GM12878 (cell line): Measurements from ENCODE around the gene PCP4L1. TPM values are rescaled to one million over a fixed set of nuclear protein-coding genes. Genes with fewer than 3 reads are reported as not detected.

Source experiments
- ATAC-seq: fragments of 200-7000 bp; cut with Tn5 transposase; 3 replicates; pipeline ENCODE4 v1.9.1; 2020; ENCODE audit warnings: mild to moderate bottlenecking, moderate library complexity
- BruUV-seq: library from RNA; stranded (reverse); fragments of 400-500 nt; replicated peaks from 2 replicates; lab custom pipeline; 2021; lab: Mats Ljungman, UMichigan
- CTCF ChIA-PET: fragments of 300-600 bp; sonication (Branson Sonifier 250); formaldehyde crosslinking; extraction: SDS; loops from one replicate; lab custom pipeline; 2021; ENCODE audit warnings: inconsistent platforms; lab: Yijun Ruan, JAX
- POLR2A ChIA-PET: fragments of 350-600 bp; formaldehyde crosslinking; extraction: SDS; loops from one replicate; lab custom pipeline; 2021; ENCODE audit warnings: inconsistent platforms; lab: Charles Lee
- RAD21 ChIA-PET: fragments of 300-600 bp; sonication (Branson Sonifier 250); formaldehyde crosslinking; loops from one replicate; lab custom pipeline; 2023; ENCODE audit warnings: antibody characterized with exemption; ENCODE audit not compliant: unreplicated experiment; lab: Charles Lee
- SMC1A ChIA-PET: fragments of 300-600 bp; sonication (Branson Sonifier 250); formaldehyde crosslinking; loops from one replicate; lab custom pipeline; 2023; ENCODE audit not compliant: unreplicated experiment, uncharacterized antibody; lab: Charles Lee
- DNase-seq: peaks from one replicate; pipeline ENCODE4 v3.0.0-alpha.2; 2011; ENCODE audit warnings: low read depth, low spot score
- FAIRE-seq: peaks from 3 replicates; lab custom pipeline; 2011; peaks lifted over from hg19 to GRCh38; lab: Jason Lieb, UNC
- H2AFZ ChIP-seq: 2 replicates; pipeline ENCODE4 v1.6.0; 2011; ENCODE audit warnings: low read depth, low read length, control low read depth; ENCODE audit not compliant: control insufficient read depth
- H3K27ac ChIP-seq: 2 replicates; pipeline ENCODE4 v1.5.1; 2011; ENCODE audit warnings: control low read depth; ENCODE audit not compliant: control insufficient read depth, insufficient read depth
- H3K27me3 ChIP-seq, 2 experiments: replicated peaks in 1 of 2; 2 replicates each; pipeline versions ENCODE4 v1.6.0 to v1.6.1; 2011; ENCODE audit warnings: low read length in 1 of 2; ENCODE audit not compliant: control insufficient read depth in 2 of 2, insufficient read depth in 2 of 2
- H3K36me3 ChIP-seq, 2 experiments: 2 replicates each; pipeline ENCODE4 v1.5.1; 2011; ENCODE audit warnings: low read length in 1 of 2; ENCODE audit not compliant: control insufficient read depth in 2 of 2, insufficient read depth in 2 of 2
- H3K4me1 ChIP-seq: 2 replicates; pipeline ENCODE4 v1.6.1; 2011; ENCODE audit warnings: mild to moderate bottlenecking, low read length, moderate library complexity, mixed read lengths; ENCODE audit not compliant: control insufficient read depth, insufficient read depth
- H3K4me2 ChIP-seq: 2 replicates; pipeline ENCODE4 v1.6.0; 2011; ENCODE audit warnings: control low read depth; ENCODE audit not compliant: control insufficient read depth, insufficient read depth
- H3K4me3 ChIP-seq: fragments of 200-600 bp; sonication (generic); 2 replicates; pipeline ENCODE4 v1.5.1; 2016
- H3K79me2 ChIP-seq: 2 replicates; pipeline ENCODE4 v1.6.0; 2011; ENCODE audit warnings: low read length; ENCODE audit not compliant: control insufficient read depth, insufficient read depth
- H3K9ac ChIP-seq: 2 replicates; pipeline ENCODE4 v1.8.0; 2011; ENCODE audit warnings: low read length, control low read depth, mixed read lengths; ENCODE audit not compliant: control insufficient read depth, insufficient read depth
- H3K9me3 ChIP-seq: replicated peaks from 3 replicates; pipeline ENCODE4 v1.5.1; 2011; ENCODE audit warnings: mild to moderate bottlenecking, low read length; ENCODE audit not compliant: control insufficient read depth, insufficient read depth
- H4K20me1 ChIP-seq: 2 replicates; pipeline ENCODE4 v1.6.0; 2011; ENCODE audit not compliant: control insufficient read depth, insufficient read depth
- CHD4 ChIP-seq: fragments of 200-600 bp; sonication (generic); IDR thresholded peaks from 2 replicates; pipeline ENCODE4 v1.6.1; 2016; ENCODE audit warnings: mild to moderate bottlenecking
- FOXM1 ChIP-seq: IDR thresholded peaks from 2 replicates; pipeline ENCODE4 v1.6.1; 2012; ENCODE audit warnings: low read depth, mild to moderate bottlenecking, inconsistent platforms, low read length, moderate library complexity
- GABPA ChIP-seq: IDR thresholded peaks from 2 replicates; pipeline ENCODE4 v1.6.1; 2014; ENCODE audit warnings: antibody characterized with exemption, low read depth, mild to moderate bottlenecking, inconsistent platforms
- IKZF1 ChIP-seq: fragments of 450-650 bp; conservative IDR thresholded peaks from 2 replicates; pipeline ENCODE4 v1.6.1; 2017; ENCODE audit warnings: antibody characterized with exemption, mild to moderate bottlenecking
- IRF3 ChIP-seq: fragments of 450-650 bp; IDR thresholded peaks from 2 replicates; pipeline ENCODE4 v1.6.1; 2014; ENCODE audit warnings: mild to moderate bottlenecking
- JUND ChIP-seq: IDR thresholded peaks from 2 replicates; pipeline ENCODE4 v1.6.1; 2012; ENCODE audit warnings: low read depth, mild to moderate bottlenecking, low read length, improper control_type of control experiment, moderate library complexity
- MEF2A ChIP-seq: IDR thresholded peaks from 2 replicates; pipeline ENCODE4 v1.6.1; 2011; ENCODE audit warnings: low read depth, mild to moderate bottlenecking, low read length, moderate library complexity; ENCODE audit not compliant: insufficient read depth
- MXI1 ChIP-seq: fragments of 150-350 bp; IDR thresholded peaks from 2 replicates; pipeline ENCODE4 v1.6.1; 2011; ENCODE audit warnings: low read depth, mild to moderate bottlenecking, inconsistent platforms, low read length, improper control_type of control experiment
- NR2C2 ChIP-seq: IDR thresholded peaks from 2 replicates; pipeline ENCODE4 v1.6.1; 2011; ENCODE audit warnings: borderline replicate concordance, low read depth; ENCODE audit not compliant: control insufficient read depth, insufficient read length
- PBX3 ChIP-seq: IDR thresholded peaks from 2 replicates; pipeline ENCODE4 v1.6.1; 2011; ENCODE audit warnings: mild to moderate bottlenecking, low read depth, low read length, moderate library complexity; ENCODE audit not compliant: insufficient replicate concordance
- SIN3A ChIP-seq: IDR thresholded peaks from 2 replicates; pipeline ENCODE4 v1.6.1; 2012; ENCODE audit warnings: low read depth, low read length, improper control_type of control experiment
- TAF1 ChIP-seq: IDR thresholded peaks from 2 replicates; pipeline ENCODE4 v1.6.1; 2011; ENCODE audit warnings: mild to moderate bottlenecking, low read depth, low read length, borderline replicate concordance
- ZNF687 ChIP-seq: fragments of 450-650 bp; IDR thresholded peaks from 2 replicates; pipeline ENCODE4 v1.6.1; 2017; ENCODE audit warnings: mild to moderate bottlenecking, moderate library complexity
- ZZZ3 ChIP-seq: IDR thresholded peaks from 2 replicates; pipeline ENCODE4 v1.6.1; 2011; ENCODE audit warnings: low read depth; ENCODE audit not compliant: control insufficient read depth, insufficient read length
- WGBS: methylation state at CpG from one replicate; pipeline ENCODE4 v1.1.6; 2016; ENCODE audit warnings: low lambda C conversion rate; ENCODE audit not compliant: insufficient replicate concordance, insufficient coverage; ENCODE audit errors: missing lambda C conversion rate; 5-methylcytosine and 5-hydroxymethylcytosine counted together
- in situ Hi-C: fragments of 300-500 bp; cut with MboI; formaldehyde crosslinking; loops from 9 replicates; pipeline ENCODE4 v1.14.3; 2018; ENCODE audit warnings: mixed read lengths
- intact Hi-C: fragments of 100-400 bp; cut with micrococcal nuclease; formaldehyde crosslinking; loops from one replicate; pipeline ENCODE4 v1.14.2; 2022; ENCODE audit not compliant: unreplicated experiment
- polyA plus RNA-seq, 11 experiments: library from polyadenylated mRNA; depleted of rRNA in 4 of 11; unstranded in 6 of 11; stranded (reverse) in 5 of 11; fragments of >200 nt; fragmentation: Nextera tagmentation in 4 of 11; fragmentation: Illumina TruSeq in 1 of 11; extraction: Ambion mirVana in 4 of 11; extraction: Trizol in 1 of 11; gene quantifications; 1 replicate in 1 of 11; 2 replicates in 10 of 11; pipeline versions ENCODE4 v1.2.1 to v1.2.3, GENCODE V29; 2011 to 2016; ENCODE audit warnings: inconsistent platforms in 2 of 11, missing spikeins in 2 of 11, low read depth in 1 of 11
- total RNA-seq, 4 experiments: library from RNA; depleted of rRNA in 3 of 4; stranded (reverse); fragments of >200 nt in 3 of 4; fragmentation: Illumina TruSeq in 1 of 4; extraction: Trizol in 1 of 4; gene quantifications; 2 replicates each; pipeline versions ENCODE4 v1.2.1 to v1.2.3, GENCODE V29; 2013 to 2021

PCP4L1 gene
- total and polyA plus RNA-seq, 10 of the 15 experiments (the other 5 are each of a cell fraction or from before 2014, with no cell fraction given) = 1.0 to 5.2 (median 2.8) TPM

- Histone ChIP-seq H3K4me1 (peaks cover 12% of the 10 kb centered on the region), H3K9me3 (no peaks in the 10 kb centered on the region), H3K27ac (no peak overlapping the region), H4K20me1 (no peaks in the 10 kb centered on the region), H3K4me3 (no peak overlapping the region), H3K27me3 (no peaks in the 10 kb centered on the region)
- intact Hi-C loops = loop anchor here (5.0 kb wide), 1 partner anchor 81 kb away; the partner anchor contains the start of gene TOMM40L
- CTCF ChIA-PET = interaction anchor here (0.6 to 6.8 kb wide), 7 partner anchors 17 to 106 kb away, joined by 3 to 66 read pairs (median 6); partner anchors contain the start of genes CFAP126, NDUFS2 and TOMM40L
- FAIRE-seq = no peak
- 48% methylated on average over 2 of the region's 2 CpGs for WGBS
- TF ChIP-seq IKZF1 (no peak), SIN3A (no peak), MXI1 (no peak), CHD4 (no peak), PBX3 (no peak), NR2C2 (no peak), TAF1 (no peak), JUND (no peak), MEF2A (no peak), ZNF687 (no peak), GABPA (no peak), FOXM1 (no peak), ZZZ3 (no peak), IRF3 (no peak)
- TF ChIP-seq, all 136 proteins: peak for 0
- H3K79me2 ChIP-seq = peaks cover 2% of the 10 kb centered on the region
- no peak for ATAC-seq
- no peaks in the 10 kb centered on the region for H3K36me3 ChIP-seq
- in situ Hi-C loops = no loop called here
- DNase-seq = no peak
- POLR2A ChIA-PET = interaction anchor here (1.1 to 1.3 kb wide), 2 partner anchors 10 to 49 kb away, joined by 3 read pairs; no protein-coding TSS in a partner anchor
- RAD21 ChIA-PET = interaction anchor here (1.1 to 3.1 kb wide), 2 partner anchors 77 to 82 kb away, joined by 3 to 22 read pairs; partner anchors contain the start of gene TOMM40L
- BruUV-seq = no TSS peak
- H2AFZ ChIP-seq = no peak overlapping the region
- H3K4me2 ChIP-seq = no peak overlapping the region
- SMC1A ChIA-PET = interaction anchor here (0.9 to 1.8 kb wide), 5 partner anchors 14 to 106 kb away, joined by 3 to 5 read pairs (median 4); partner anchors contain the start of gene NDUFS2
- H3K9ac ChIP-seq = no peak overlapping the region
Observed at GRCh38 chr1:161307892-161308638, 49.5 kb downstream of the PCP4L1 start.
